GM12874 (cell line): ENCODE data around the gene ZNF606.

Experiments
- CTCF ChIP-seq: IDR thresholded peaks from 2 replicates; pipeline ENCODE4 v1.5.1; 2011; ENCODE audit warnings: low read depth, mild to moderate bottlenecking, control low read depth, low read length, moderate library complexity; ENCODE audit not compliant: insufficient read depth

ZNF606 gene

GRCh38 chr19:58002384-58003173 lies at the start of gene ZNF606:
TSS of gene ZNF606 (minus strand) at chr19:58002820. CDS start at chr19:58001319, 1,501 bp downstream.
- TF ChIP-seq CTCF = no peak

GRCh38 chr19:58052256-58052655 lies 49.6 kb upstream of the ZNF606 start:
- no peak for TF ChIP-seq CTCF

GRCh38 chr19:58047672-58048071 lies 45.1 kb upstream of the ZNF606 start:
- no peak for TF ChIP-seq CTCF

- TF ChIP-seq CTCF = no peak
Measured at GRCh38 chr19:58046856-58047255, 44.2 kb upstream of the ZNF606 start.

- TF ChIP-seq CTCF = no peak
Measured at GRCh38 chr19:58045411-58046050, 42.9 kb upstream of the ZNF606 start.

GRCh38 chr19:58044886-58045285 lies 42.3 kb upstream of the ZNF606 start:
- no peak for TF ChIP-seq CTCF

- TF ChIP-seq CTCF = no peak
Measured at GRCh38 chr19:58044391-58044790, 41.8 kb upstream of the ZNF606 start.
